ENCODE results near the gene C1orf50. TPM values are rescaled to one million over a fixed set of nuclear protein-coding genes. Genes with fewer than 3 reads are reported as not detected.

Gene C1orf50
- total and polyA plus RNA-seq, 8 donors: 1.6 to 3.5 (median 2.6) TPM

GRCh38 chr1:42734201-42735035 is 32.6 kb upstream of the C1orf50 start:
- FAIRE-seq (no peak), DNase-seq (no peak), ATAC-seq (no peak)
- TF ChIP-seq CTCF (IDR thresholded peaks at IDR 0.05): no peak
- Histone ChIP-seq H3K36me3 (no peaks in the 10 kb centered on the region), H3K4me3 (no peak overlapping the region), H3K27ac (no peak overlapping the region), H3K9me3 (no peaks in the 10 kb centered on the region), H3K4me1 (no peaks in the 10 kb centered on the region), H3K27me3 (no peaks in the 10 kb centered on the region)
- intact Hi-C loops (cut with DNase I): no loop called here
- WGBS, 2 donors: 82 to 87% methylated on average over 7 of the region's 7 CpGs

GRCh38 chr1:42735056-42735455 is 32.0 kb upstream of the C1orf50 start:
- no peak for TF ChIP-seq CTCF (IDR thresholded peaks at IDR 0.05)
- H3K36me3 ChIP-seq: no peaks in the 10 kb centered on the region
- 77 to 89% methylated on average over 10 to 11 of the region's 11 CpGs for WGBS, 2 donors
- no peak for ATAC-seq
- no peaks in the 10 kb centered on the region for H3K4me1 ChIP-seq
- intact Hi-C loops (cut with DNase I): no loop called here
- H3K9me3 ChIP-seq: no peaks in the 10 kb centered on the region
- no peak for FAIRE-seq
- no peaks in the 10 kb centered on the region for H3K27me3 ChIP-seq
- no peak overlapping the region for H3K27ac ChIP-seq
- H3K4me3 ChIP-seq: no peak overlapping the region
- no peak for DNase-seq

- no peak overlapping the region for H3K4me3 ChIP-seq
- DNase-seq (no peak), FAIRE-seq (no peak), ATAC-seq (no peak)
- no peaks in the 10 kb centered on the region for H3K9me3 ChIP-seq
- H3K4me1 ChIP-seq: no peaks in the 10 kb centered on the region
- H3K27ac ChIP-seq: no peak overlapping the region
- no peaks in the 10 kb centered on the region for H3K27me3 ChIP-seq
- no peak for TF ChIP-seq CTCF (IDR thresholded peaks at IDR 0.05)
- intact Hi-C loops (cut with DNase I): no loop called here
- 83 to 84% methylated on average over 14 of the region's 14 CpGs for WGBS, 2 donors
- H3K36me3 ChIP-seq: no peaks in the 10 kb centered on the region
Observed at GRCh38 chr1:42735477-42736105, 31.5 kb upstream of the C1orf50 start.

GRCh38 chr1:42736152-42736551 is 30.9 kb upstream of the C1orf50 start:
- no peaks in the 10 kb centered on the region for H3K27me3 ChIP-seq
- TF ChIP-seq CTCF (IDR thresholded peaks at IDR 0.05): no peak
- no peaks in the 10 kb centered on the region for H3K4me1 ChIP-seq
- intact Hi-C loops (cut with DNase I): no loop called here
- no peak overlapping the region for H3K4me3 ChIP-seq
- ATAC-seq (peak in 1 of 4 donors; percentile 35), DNase-seq (peak in 1 of 6 donors; percentile 53), FAIRE-seq (no peak)
- H3K9me3 ChIP-seq: no peaks in the 10 kb centered on the region
- 77 to 78% methylated on average over 4 of the region's 4 CpGs for WGBS, 2 donors
- no peak overlapping the region for H3K27ac ChIP-seq
- H3K36me3 ChIP-seq: no peaks in the 10 kb centered on the region

Data from pancreas (tissue), 10 donors.